ENCODE data around the gene MAPK8IP2. TPM values are rescaled to one million over a fixed set of nuclear protein-coding genes. Genes with fewer than 3 reads are reported as not detected.

MAPK8IP2 gene
- total RNA-seq, 1 donor from 2014 or later, result 2.8 TPM

- H3K36me3 Mint-ChIP-seq (ENCODE audit: unreplicated experiment), result no peaks in the 10 kb centered on the region
- H3K27ac Mint-ChIP-seq (ENCODE audit: unreplicated experiment), result no peak overlapping the region
- no peak overlapping the region for H3K4me3 Mint-ChIP-seq (ENCODE audit: unreplicated experiment)
- no peaks in the 10 kb centered on the region for H3K9me3 Mint-ChIP-seq (ENCODE audit: unreplicated experiment)
- TF ChIP-seq CTCF (IDR thresholded peaks at IDR 0.05), result no peak
- H3K4me1 Mint-ChIP-seq (ENCODE audit: unreplicated experiment), result peaks cover 16% of the 10 kb centered on the region
- DNase-seq (ENCODE audit: extremely low spot score, unreplicated experiment), result no peak
- no peaks in the 10 kb centered on the region for H3K27me3 Mint-ChIP-seq (ENCODE audit: unreplicated experiment)
Measured at GRCh38 chr22:50578776-50579310, 21.8 kb upstream of the MAPK8IP2 start.

GRCh38 chr22:50579752-50580151 lies 20.8 kb upstream of the MAPK8IP2 start:
- H3K36me3 Mint-ChIP-seq (ENCODE audit: unreplicated experiment), result no peaks in the 10 kb centered on the region
- DNase-seq (ENCODE audit: extremely low spot score, unreplicated experiment), result no peak
- TF ChIP-seq CTCF (IDR thresholded peaks at IDR 0.05), result no peak
- H3K9me3 Mint-ChIP-seq (ENCODE audit: unreplicated experiment), result no peaks in the 10 kb centered on the region
- no peak overlapping the region for H3K4me3 Mint-ChIP-seq (ENCODE audit: unreplicated experiment)
- peaks cover 16% of the 10 kb centered on the region for H3K4me1 Mint-ChIP-seq (ENCODE audit: unreplicated experiment)
- no peak overlapping the region for H3K27ac Mint-ChIP-seq (ENCODE audit: unreplicated experiment)
- no peaks in the 10 kb centered on the region for H3K27me3 Mint-ChIP-seq (ENCODE audit: unreplicated experiment)

- Mint-ChIP-seq H3K27ac (ENCODE audit: unreplicated experiment) (peak overlapping the region; percentile 71), H3K27me3 (ENCODE audit: unreplicated experiment) (no peaks in the 10 kb centered on the region), H3K9me3 (ENCODE audit: unreplicated experiment) (no peaks in the 10 kb centered on the region), H3K4me1 (ENCODE audit: unreplicated experiment) (peaks cover 16% of the 10 kb centered on the region), H3K36me3 (ENCODE audit: unreplicated experiment) (no peaks in the 10 kb centered on the region), H3K4me3 (ENCODE audit: unreplicated experiment) (peak overlapping the region; percentile 79)
- DNase-seq (ENCODE audit: extremely low spot score, unreplicated experiment), result no peak
- TF ChIP-seq CTCF (IDR thresholded peaks at IDR 0.05), result no peak
Measured at GRCh38 chr22:50581031-50581949, 19.3 kb upstream of the MAPK8IP2 start.

- no peaks in the 10 kb centered on the region for H3K9me3 Mint-ChIP-seq (ENCODE audit: unreplicated experiment)
Measured at GRCh38 chr22:50581950-50582492, 18.6 kb upstream of the MAPK8IP2 start.

More at GRCh38 chr22:50581950-50582492, 18.6 kb upstream of the MAPK8IP2 start:
- peak overlapping the region; percentile 79 for H3K4me3 Mint-ChIP-seq (ENCODE audit: unreplicated experiment)
- DNase-seq (ENCODE audit: extremely low spot score, unreplicated experiment), result no peak
- H3K27me3 Mint-ChIP-seq (ENCODE audit: unreplicated experiment), result no peaks in the 10 kb centered on the region
- H3K27ac Mint-ChIP-seq (ENCODE audit: unreplicated experiment), result peak overlapping the region; percentile 80
- H3K4me1 Mint-ChIP-seq (ENCODE audit: unreplicated experiment), result peaks cover 16% of the 10 kb centered on the region
- H3K36me3 Mint-ChIP-seq (ENCODE audit: unreplicated experiment), result no peaks in the 10 kb centered on the region
- TF ChIP-seq CTCF (IDR thresholded peaks at IDR 0.05), result no peak

Data from osteocyte (in vitro differentiated cells).